ENCODE results near the gene C12orf57.

C12orf57 gene

DNA sequence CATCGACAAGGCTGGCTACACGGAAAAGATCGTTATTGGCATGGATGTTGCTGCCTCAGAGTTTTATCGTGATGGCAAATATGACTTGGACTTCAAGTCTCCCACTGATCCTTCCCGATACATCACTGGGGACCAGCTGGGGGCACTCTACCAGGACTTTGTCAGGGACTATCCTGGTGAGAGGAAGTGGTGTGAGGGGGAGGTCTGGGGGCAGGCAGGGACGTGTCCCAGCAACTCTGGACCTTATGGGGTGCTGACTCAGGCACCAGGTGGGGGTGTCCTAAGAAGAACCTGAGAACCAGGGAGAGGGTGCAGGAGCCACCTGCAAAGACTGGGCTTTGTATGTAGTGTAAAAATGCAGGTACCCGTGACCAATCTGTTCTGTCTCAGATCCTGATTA, 24.2 kb upstream of the C12orf57 start:
- no peak for DNase-seq

- DNase-seq = no peak
Observed at GRCh38 chr12:6921539-6921938, 22.3 kb upstream of the C12orf57 start.

GRCh38 chr12:6921996-6922946, 21.6 kb upstream of the C12orf57 start:
- DNase-seq = peak; percentile 47

DNA sequence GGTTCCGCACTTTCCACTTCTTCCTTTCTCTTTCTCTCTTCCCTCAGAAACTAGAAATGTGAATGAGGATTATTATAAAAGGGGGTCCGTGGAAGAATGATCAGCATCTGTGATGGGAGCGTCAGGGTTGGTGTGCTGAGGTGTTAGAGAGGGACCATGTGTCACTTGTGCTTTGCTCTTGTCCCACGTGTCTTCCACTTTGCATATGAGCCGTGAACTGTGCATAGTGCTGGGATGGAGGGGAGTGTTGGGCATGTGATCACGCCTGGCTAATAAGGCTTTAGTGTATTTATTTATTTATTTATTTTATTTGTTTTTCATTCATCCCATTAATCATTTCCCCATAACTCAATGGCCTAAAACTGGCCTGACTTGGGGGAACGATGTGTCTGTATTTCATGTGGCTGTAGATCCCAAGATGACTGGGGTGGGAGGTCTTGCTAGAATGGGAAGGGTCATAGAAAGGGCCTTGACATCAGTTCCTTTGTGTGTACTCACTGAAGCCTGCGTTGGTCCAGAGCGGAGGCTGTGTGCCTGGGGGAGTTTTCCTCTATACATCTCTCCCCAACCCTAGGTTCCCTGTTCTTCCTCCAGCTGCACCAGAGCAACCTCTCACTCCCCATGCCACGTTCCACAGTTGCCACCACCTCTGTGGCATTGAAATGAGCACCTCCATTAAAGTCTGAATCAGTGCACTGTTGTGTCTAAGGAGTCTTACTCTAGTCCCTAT, 20.7 kb upstream of the C12orf57 start:
- no peak for DNase-seq

DNA sequence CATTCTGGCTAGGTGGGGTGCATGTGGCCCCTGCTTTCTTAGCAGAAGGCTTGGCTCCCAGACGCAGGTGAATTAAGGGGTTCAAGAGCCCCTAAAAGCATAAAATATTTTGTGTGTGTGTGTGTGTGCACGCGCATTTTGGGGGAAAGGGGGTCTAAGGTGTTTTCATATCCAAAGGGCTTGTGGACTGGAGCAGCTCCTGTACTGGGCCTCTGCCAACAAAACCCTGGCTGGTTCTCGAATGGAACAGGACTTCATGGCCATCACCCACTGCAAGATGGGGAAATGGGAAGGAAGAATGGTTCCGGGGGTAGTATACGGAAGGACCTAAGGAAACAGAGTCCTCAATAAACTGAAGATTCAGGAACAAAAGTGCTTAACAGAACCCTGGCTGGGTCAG, 20.0 kb upstream of the C12orf57 start:
- DNase-seq = no peak

GRCh38 chr12:6925239-6925539, 18.6 kb upstream of the C12orf57 start:
- no peak for DNase-seq

DNA sequence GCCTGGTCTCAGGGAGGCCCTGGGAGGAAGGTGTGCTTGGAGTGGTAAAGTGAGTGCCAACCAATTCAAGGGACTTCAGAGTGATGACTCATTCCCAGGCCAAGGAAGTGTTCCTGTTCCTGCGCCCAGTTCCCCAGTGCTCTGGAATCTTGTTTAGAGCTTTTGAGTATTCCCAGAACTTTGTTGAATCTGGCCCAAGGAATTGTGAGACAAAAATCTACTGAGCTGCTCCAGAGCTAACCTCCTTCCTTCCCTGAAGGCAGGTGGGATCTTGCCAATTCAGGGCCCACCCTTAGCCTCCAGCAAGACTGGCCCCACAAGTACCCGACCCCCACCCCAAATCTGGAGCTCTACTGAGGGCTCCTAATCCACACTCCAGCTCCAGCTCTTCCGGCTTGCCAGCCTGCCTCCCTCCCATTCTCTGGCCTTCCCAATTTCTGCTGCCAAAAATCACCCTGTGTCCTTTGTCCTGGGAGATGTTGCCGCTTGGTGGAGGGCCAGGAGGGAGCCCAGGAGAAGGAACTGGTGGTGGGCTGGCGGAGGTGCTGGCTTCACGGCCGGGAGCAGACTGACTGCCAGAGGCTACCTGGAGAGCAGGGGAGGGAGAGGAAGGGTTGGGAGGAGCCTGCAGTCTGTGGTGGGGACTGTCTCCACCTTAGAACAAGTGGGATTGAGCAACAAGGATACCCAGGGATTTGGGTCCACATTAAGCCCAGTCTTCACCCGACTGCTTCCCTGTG, 18.1 kb upstream of the C12orf57 start:
- DNase-seq = no peak

GRCh38 chr12:6927379-6928021, 16.3 kb upstream of the C12orf57 start, which contains the start of gene ATN1:
Gene ATN1, plus strand, starts transcription at chr12:6927959. Its CDS starts 6,043 bp downstream, at chr12:6934002.
- peak; percentile 53 for DNase-seq

DNA sequence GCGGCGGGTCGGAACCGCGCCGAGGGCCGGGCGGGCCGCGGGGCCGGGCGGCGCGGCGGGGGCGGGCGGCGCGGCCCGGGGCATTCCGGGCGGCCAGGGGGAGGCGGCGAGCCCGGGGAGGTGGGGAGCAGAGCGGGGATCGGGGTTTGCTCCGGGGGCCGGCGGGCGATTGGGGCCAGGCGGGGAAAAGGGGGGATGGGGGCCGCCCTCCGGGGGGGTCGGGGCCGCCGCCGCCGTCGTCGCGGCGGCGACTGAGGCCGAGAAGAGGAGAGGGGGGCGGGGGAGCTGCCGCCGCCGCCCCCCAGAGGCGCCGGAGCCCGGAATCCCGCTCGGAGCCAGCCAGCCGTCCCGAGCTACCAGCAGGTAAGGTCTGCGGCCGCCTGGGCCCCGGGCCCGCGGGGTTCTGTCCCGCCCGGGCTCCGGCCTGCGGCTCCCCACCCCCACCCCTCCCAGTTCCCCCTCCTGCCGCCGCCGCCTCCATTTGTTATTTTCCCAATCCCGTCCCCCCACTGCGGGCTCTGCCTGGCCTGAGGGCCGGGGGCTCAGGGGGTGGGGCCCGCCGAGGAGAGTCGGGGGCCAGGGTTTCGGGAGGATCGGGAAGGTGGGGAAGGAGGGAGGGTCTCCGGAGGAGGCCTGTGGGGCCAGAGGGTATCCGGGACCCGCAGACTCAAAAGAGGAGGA, 15.7 kb upstream of the C12orf57 start:
- DNase-seq = no peak

DNA sequence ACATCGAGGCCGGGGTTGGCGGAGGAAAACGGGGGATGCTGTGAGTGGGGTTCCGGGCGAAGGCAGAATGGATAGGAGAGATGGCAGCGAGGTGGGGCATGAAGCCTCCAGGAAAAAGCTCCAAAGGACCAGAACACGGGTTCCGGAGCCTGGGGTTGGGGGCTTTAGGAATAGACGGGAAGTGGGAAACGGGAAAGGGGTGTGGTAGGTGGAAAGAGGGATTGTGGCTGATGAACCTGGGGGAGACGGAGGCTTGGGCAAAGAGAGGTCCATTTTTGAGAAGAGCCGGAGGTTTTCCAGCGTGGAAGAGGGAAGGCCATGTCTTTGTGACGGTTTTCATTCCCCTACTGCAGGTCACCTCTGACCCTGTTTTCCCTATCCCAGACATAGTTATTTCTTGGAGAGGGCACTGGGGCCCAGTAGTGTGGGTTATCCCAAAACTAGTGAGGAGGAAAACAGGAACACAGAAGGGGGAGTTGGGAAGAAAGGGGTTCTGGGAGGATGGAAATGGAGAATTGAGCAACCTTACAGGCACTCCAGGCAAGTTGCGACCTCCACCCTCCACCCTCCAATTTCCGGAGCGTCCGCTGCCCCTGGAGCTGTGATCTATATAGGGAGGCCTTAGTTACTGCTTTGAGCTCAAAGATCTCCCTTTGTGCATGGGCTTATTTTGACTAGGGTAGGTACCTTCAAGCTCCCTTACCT, 15.0 kb upstream of the C12orf57 start:
- no peak for DNase-seq

GRCh38 chr12:6929466-6930452, 14.1 kb upstream of the C12orf57 start:
- no peak for DNase-seq

- DNase-seq = no peak
Observed at GRCh38 chr12:6932766-6933165, 11.1 kb upstream of the C12orf57 start.

GRCh38 chr12:6934110-6934509, 9.7 kb upstream of the C12orf57 start:
- no peak for DNase-seq

- DNase-seq = peak; percentile 60
Observed at GRCh38 chr12:6935371-6936193, 8.2 kb upstream of the C12orf57 start.

DNA sequence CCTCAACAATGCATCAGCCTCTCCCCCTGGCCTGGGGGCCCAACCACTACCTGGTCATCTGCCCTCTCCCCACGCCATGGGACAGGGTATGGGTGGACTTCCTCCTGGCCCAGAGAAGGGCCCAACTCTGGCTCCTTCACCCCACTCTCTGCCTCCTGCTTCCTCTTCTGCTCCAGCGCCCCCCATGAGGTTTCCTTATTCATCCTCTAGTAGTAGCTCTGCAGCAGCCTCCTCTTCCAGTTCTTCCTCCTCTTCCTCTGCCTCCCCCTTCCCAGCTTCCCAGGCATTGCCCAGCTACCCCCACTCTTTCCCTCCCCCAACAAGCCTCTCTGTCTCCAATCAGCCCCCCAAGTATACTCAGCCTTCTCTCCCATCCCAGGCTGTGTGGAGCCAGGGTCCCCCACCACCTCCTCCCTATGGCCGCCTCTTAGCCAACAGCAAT, 7.6 kb upstream of the C12orf57 start:
- DNase-seq = no peak

- DNase-seq = no peak
Observed at GRCh38 chr12:6936636-6937480, 7.0 kb upstream of the C12orf57 start.

- DNase-seq = peak; percentile 95
Observed at GRCh38 chr12:6937481-6938352, 6.1 kb upstream of the C12orf57 start.

Data from suppressor macrophage treated with lipopolysaccharide for 4 hours (primary cell).